ENCODE data around the gene SYT7.

- TF ChIP-seq, protein P1, sequence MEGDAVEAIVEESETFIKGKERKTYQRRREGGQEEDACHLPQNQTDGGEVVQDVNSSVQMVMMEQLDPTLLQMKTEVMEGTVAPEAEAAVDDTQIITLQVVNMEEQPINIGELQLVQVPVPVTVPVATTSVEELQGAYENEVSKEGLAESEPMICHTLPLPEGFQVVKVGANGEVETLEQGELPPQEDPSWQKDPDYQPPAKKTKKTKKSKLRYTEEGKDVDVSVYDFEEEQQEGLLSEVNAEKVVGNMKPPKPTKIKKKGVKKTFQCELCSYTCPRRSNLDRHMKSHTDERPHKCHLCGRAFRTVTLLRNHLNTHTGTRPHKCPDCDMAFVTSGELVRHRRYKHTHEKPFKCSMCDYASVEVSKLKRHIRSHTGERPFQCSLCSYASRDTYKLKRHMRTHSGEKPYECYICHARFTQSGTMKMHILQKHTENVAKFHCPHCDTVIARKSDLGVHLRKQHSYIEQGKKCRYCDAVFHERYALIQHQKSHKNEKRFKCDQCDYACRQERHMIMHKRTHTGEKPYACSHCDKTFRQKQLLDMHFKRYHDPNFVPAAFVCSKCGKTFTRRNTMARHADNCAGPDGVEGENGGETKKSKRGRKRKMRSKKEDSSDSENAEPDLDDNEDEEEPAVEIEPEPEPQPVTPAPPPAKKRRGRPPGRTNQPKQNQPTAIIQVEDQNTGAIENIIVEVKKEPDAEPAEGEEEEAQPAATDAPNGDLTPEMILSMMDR (IDR thresholded peaks at IDR 0.05; ENCODE audit: low read length), result no peak
- TF ChIP-seq EZH2 (optimal IDR thresholded peaks at IDR 0.05; ENCODE audit: low read depth, low read length) (no peak), EZH2phosphoT487 (IDR thresholded peaks at IDR 0.05; ENCODE audit: low read length) (no peak)
These were observed 11.9 kb downstream of the SYT7 start for GRCh38 chr11:61569018-61569417.

Data from MM.1S (cell line).